GM18498 (cell line): ENCODE results near the gene TSPAN32.
"Not testable (repeated sequence)": the region's sequence is repeated elsewhere in the genome, so short reads cannot be mapped to it uniquely, and the experiment has no call there.

Source experiments
- ATAC-seq: cut with Tn5 transposase; IDR thresholded peaks from one replicate; pipeline ENCODE4 v1.9.1; 2021; ENCODE audit warnings: mild to moderate bottlenecking, moderate library complexity; ENCODE audit not compliant: unreplicated experiment

Gene TSPAN32

DNA sequence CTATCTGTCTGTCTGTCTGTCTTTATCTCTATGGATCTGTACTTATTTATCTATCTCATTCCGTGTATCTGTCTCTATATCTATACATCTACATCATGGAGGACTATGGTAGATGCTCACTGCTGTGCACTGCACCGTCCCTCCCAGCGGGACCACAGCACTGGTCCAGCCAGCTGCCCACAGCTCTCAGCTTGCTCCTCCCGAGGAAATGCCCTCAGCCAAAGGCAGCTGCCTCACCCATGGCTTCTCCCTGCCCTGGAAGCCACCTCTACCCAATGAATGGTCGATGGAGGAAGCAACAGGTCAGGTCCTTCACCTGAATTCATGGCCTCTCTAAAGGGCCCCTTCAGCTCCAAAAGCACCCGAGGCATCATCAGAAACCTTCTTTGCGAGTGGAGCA, 60.6 kb downstream of the TSPAN32 start:
- ATAC-seq, result no peak

DNA sequence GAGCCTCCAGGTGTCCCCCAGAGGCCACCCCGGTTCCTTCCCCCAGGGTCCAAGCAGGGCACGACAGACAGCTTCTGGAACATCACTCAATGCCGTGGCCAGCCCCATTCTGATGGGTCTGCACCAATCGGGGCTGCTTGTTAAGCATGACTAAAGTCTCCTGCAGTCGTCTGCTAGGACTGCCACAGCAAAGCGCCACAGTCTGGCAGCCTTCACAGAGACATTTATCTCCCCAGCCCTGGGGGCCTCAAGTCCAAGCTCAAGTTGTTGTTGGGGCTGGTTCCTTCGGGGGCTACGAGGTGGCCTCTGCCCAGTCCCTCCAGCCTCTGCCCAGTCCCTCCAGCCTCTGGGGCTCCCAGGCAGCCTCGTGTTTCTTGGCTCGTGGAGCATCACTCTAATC, 61.3 kb downstream of the TSPAN32 start:
- no peak for ATAC-seq

DNA sequence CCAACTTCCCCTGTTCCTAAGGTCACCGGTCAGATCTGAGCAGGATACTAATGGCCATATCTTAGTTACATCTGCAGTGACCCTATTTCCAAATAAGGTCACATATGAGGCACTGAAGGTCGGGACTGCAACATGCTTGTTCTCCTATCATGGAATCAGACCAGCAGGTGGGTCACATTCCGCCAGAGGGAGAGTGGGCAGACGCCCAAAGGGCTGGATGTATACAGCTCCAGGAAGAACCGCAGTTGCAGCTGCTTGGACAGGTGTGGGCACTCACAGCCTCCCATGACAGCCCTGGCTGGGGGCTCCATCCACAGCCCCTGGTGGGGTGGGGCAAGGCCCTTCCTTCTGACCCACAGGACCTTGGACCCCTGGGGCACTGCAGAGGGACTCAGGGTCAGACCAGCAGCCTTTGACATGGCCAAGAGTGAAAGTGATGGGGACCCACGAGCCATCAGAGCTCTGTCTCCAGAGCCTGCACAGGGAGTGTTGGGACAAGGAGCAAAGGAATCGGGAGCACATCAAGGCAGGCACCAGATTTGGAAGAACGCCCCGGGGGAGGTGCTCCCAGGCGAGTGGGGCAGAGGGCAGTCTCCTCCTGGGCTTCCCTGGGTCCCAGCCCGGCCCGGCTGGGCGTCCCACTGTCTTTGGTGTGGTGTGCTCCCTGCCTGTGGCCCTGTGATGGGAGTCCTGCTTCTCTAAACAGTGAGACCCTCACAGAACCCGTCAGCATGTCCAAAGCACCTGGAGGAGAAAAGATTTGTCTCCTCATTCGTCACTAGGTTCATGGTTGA, 62.0 kb downstream of the TSPAN32 start:
- no peak for ATAC-seq

DNA sequence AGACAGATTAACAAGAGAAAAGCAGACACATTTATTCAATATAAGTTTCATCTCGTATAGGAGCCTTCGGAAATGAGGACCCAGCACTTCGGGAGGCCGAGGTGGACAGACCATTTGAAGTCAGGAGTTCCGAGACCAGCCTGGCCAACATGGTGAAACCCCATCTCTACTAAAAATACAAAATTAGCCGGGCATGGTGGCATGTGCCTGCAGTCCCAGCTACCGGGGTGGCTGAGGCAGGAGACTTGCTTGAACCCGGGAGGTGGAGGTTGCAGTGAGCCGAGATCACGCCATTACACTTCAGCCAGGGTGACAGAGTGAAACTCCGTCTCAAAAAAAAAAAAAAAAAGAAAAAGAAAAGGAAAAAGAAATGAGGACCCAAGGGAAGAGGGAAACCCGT, 62.6 kb downstream of the TSPAN32 start:
- ATAC-seq, result not testable (repeated sequence)

DNA sequence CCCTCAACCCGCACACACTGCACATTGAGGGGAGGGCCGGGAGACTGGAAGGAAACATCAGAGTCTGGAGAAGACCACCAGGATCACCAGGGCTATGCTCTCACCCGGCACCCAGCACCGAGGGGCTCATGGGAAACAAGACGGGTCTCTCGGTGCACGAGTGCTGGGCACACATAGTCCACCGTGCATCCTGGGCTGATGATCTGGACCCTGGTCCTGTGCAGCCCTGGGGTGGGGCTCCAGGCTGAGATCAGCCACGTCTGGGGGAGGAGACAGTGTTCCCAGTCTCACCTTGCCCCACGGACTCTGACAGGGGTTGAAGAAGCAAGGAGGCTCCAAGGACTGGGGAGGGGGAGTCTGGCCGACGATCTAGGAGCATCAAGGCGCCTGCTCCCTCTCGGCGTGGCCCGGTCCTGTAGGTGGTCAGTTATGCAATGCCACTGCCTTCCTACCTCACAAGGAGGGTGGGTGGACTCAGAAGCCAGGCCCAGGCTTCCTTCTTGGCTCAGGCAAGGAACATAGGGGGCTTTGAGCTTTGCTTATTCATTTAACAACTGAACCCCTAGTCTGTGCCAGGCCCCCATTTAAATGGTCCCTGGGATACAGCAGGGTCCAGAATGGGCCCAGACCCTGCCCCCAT, 63.9 kb downstream of the TSPAN32 start:
- no peak for ATAC-seq

DNA sequence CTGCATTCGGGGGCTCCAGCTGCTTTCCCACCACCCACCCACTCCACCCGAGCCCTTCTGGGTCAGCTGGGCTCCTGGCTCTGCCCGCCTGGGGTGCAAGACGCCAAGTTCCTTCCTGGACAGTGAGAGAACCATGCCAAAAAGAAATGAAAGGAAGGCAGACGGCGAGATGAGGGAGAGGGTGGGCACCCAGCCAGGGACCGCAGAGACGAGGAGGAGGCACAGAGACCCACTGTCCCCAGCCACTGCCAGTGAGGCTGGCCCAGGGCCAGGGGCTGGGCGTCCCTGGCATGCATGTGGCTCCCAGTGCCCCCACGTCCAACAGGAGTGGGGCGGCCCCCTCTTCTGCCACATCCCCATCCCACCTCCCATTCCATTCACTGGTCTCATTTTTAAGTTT, 64.5 kb downstream of the TSPAN32 start:
- ATAC-seq, result no peak

DNA sequence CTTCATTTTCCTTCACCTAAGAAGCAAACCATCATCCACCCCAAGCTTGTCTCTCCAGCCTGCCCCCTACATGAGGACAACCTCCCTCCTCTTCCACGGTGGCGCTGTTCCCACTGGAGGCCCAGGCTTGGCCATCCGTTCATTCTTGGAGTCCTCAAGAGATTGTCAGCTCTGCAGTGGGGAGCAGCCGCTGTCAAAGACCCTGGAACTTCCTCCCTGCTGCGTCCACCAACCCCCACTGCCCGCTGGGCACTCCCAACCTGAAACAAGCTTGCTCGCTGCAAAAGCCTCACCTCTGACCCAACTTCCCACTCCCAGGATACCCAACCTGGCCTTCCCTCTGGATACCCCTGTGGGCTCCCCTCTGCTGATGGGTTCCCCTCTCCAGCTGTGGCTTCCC, 64.9 kb downstream of the TSPAN32 start:
- no peak for ATAC-seq

DNA sequence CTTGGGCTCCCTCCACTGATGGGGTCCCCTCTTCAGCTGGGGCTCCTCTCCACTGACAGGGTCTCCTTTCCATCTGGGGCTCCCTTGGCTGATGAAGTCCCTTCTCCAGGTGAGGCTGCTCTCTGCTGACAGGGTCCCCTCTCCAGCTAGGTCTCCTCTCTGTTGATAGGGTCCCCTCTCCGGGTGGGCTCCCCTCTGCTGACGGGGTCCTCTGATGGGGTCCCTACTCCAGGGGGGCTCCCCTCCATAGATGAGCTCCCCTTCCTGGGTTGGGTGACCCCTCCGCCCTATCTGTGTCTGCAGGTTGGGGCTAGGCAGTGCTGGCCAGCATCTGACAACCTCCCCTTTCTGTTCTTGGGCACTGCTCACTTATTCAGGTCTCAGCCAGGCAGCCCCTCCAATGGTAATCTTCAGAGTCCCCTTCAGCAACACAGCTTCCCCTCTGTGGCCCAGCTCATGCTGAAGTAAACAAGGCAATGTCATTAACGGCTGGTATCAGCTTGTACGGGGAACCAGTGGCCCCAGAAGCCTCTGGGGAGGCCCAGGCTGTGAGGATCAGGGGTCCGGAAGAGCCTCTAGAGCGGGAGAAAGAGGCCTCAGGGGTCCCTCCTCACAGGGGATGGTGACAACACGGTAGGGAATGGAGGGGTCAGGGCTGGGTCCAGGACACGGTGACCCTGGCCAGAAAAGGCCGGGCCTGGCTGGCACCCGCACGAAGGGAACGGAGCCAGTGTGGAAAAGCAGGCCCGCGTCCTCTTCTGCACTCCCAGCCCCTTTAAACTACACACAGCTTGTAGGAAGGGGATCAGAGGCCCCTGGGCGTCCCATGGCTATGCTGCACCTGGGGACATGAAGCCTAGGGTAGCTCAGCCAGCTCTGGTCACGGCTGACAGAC, 65.7 kb downstream of the TSPAN32 start:
- no peak for ATAC-seq
